ENCODE data around the gene BCAR1.
"Not testable (repeated sequence)": the region's sequence is repeated elsewhere in the genome, so short reads cannot be mapped to it uniquely, and the experiment has no call there.

Gene BCAR1

GRCh38 chr16:75225678-75226515 lies 25.5 kb downstream of the BCAR1 start:
- FAIRE-seq = no peak
- DNase-seq (ENCODE audit: low spot score) = no peak

GRCh38 chr16:75225092-75225491 lies 26.3 kb downstream of the BCAR1 start:
- no peak for FAIRE-seq
- DNase-seq (ENCODE audit: low spot score) = no peak

DNA sequence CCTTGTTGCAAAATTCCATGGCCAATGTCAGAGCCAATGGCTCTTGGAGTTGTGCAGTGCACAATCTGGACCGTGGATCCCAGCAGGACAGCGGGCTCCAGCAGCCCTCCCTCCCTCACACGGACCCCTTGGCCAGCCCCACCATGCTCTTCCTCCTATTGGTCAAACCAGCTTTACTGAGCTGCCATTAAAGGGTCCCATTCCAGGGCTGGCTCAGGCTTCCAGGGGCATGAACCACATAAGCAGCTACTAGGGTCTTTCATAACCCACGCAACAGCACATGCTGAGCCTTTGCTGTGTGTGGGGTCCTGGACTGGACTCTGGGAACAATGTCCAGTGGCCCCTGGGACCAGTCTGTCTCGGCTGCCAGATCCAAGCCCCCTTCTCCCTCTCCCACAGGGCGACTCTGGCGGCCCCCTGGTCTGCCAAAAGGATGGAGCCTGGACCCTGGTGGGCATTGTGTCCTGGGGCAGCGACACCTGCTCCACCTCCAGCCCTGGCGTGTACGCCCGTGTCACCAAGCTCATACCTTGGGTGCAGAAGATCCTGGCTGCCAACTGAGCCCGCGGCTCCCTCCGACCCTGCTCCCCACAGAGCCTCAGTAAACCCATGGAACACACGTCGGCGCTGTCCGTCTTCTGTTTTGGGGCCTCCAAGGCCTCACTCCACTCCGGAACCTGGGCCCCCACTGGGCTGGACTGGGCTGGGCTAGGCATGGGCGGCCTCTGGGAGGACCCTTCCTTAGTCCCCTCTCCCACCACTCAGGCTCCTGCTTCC lies 26.9 kb downstream of the BCAR1 start:
- no peak for DNase-seq (ENCODE audit: low spot score)
- FAIRE-seq = no peak

- FAIRE-seq = not testable (repeated sequence)
Observed at GRCh38 chr16:75223129-75223528, 28.3 kb downstream of the BCAR1 start.

GRCh38 chr16:75222271-75222783 lies 29.1 kb downstream of the BCAR1 start:
- FAIRE-seq = no peak
- DNase-seq (ENCODE audit: low spot score) = no peak

More at GRCh38 chr16:75223129-75223528, 28.3 kb downstream of the BCAR1 start:
- DNase-seq (ENCODE audit: low spot score) = not testable (repeated sequence)

- no peak for FAIRE-seq
- DNase-seq (ENCODE audit: low spot score) = no peak
Observed at GRCh38 chr16:75219838-75220237, 31.6 kb downstream of the BCAR1 start.

GRCh38 chr16:75219088-75219487 lies 32.3 kb downstream of the BCAR1 start:
- DNase-seq (ENCODE audit: low spot score) (no peak), FAIRE-seq (no peak)

DNA sequence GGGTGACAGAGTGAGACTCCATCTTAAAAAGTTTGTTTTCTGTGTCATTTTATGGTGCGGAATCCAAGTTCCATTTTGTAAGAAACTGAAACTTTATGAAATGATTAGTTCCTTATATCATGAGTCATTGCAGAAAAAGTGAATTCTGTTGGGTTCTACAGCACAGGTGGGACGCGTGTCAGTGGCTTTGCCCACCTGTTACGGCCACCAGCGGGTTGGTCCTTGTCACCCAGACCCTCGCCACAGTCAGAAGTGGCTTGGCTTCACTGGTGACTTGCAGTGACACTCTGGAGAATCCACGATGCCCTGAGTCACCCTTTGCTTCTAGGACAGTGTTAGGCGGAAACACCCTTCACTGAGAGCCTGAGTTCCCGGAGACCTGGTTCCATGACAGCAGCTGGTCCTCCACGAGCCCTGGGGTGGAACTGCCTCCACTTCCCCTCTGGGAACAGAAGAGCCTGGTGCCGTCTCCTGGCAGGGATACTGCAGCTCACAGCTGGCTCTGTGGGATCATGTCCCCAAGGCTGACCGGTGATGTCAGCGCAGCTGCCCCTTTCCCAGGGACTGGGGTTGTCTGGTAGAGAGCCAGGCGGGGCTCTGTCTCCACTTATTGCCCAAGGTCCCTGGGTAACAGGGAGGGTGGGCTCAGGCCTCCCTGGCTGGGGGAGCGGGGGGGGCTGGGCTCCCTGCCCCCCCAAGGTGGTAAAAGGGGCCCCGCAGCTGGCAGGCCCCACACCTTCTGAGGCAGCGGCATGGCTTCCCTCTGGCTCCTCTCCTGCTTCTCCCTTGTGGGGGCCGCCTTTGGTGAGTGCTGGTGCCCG lies 33.0 kb downstream of the BCAR1 start, which contains the start of gene CTRB1:
Gene CTRB1, plus strand, starts transcription at position 733 of the 821 bp plus-strand sequence. Its CDS starts 20 bp downstream, at position 753.
- FAIRE-seq (no peak), DNase-seq (ENCODE audit: low spot score) (no peak)

- DNase-seq (ENCODE audit: low spot score) (no peak), FAIRE-seq (no peak)
Observed at GRCh38 chr16:75217389-75217851, 34.0 kb downstream of the BCAR1 start.

DNA sequence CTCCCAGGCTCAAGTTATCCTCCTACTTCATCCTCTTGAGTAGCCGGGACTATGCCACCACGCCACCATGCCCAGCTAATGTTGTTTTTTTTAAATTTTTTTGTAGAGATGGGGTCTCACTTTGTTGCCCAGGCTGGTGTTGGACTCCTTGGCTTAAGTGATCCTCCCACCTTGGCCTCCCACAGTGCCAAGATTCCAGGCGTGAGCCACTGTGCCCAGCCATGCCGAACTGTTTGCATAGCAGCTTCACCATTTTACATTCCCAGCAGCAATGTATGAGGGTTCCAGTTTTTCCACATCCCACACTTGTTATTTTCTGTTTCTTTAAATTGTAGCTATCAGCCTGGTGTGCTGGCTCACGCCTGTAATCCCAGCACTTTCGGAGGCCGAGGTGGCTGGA lies 34.8 kb downstream of the BCAR1 start:
- DNase-seq (ENCODE audit: low spot score) = no peak
- FAIRE-seq = no peak

GRCh38 chr16:75216127-75216526 lies 35.3 kb downstream of the BCAR1 start:
- DNase-seq (ENCODE audit: low spot score) (no peak), FAIRE-seq (no peak)

- FAIRE-seq; DNase-seq (ENCODE audit: low spot score): not testable (repeated sequence)
Observed at GRCh38 chr16:75211286-75211685, 40.1 kb downstream of the BCAR1 start.

- FAIRE-seq (no peak), DNase-seq (ENCODE audit: low spot score) (no peak)
Observed at GRCh38 chr16:75209944-75210343, 41.5 kb downstream of the BCAR1 start.

DNA sequence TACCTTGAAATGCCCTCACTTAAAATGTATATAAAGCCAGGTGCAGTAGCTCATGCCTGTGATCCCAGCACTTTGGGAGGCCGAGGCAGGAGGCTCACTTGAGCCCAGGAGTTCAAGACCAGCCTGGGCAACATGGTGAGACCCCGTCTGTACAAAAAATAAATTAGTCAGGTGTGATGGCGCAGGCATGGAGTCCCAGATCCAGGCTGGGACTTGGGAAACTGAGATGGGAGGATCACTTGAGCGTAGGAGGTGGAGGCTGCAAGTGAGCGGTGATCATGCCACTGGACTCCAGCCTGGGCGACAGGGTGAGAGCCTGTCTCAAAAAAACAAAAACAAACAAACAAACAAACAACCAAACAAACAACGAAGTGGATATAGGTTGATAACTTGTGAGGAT lies 41.9 kb downstream of the BCAR1 start:
- not testable (repeated sequence) for DNase-seq (ENCODE audit: low spot score); FAIRE-seq

- DNase-seq (ENCODE audit: low spot score) (no peak), FAIRE-seq (no peak)
Observed at GRCh38 chr16:75208861-75209505, 42.4 kb downstream of the BCAR1 start.

GRCh38 chr16:75208242-75208825 lies 43.1 kb downstream of the BCAR1 start:
- no peak for FAIRE-seq
- DNase-seq (ENCODE audit: low spot score) = no peak

DNA sequence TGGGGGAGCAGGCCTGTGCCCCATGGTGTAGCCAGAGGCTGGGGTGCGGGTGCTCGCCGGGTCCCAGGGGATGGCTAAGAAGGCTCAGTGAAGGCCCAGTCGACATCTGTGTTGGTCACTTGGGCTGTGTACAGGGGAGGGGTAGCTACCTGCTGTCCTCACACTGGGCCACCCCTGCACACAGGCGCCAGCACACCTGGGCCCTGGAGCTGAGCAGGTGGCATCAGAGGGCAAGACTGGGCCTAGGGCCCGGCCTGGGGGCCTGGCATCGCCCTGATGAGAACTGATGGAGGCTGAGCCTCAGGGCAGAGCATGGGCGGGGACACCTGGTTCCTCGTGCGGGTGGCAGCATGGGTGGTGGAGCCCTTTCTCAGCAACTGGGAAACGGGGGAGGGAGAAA lies 43.6 kb downstream of the BCAR1 start:
- no peak for DNase-seq (ENCODE audit: low spot score)
- FAIRE-seq = no peak

- DNase-seq (ENCODE audit: low spot score) (no peak), FAIRE-seq (no peak)
Observed at GRCh38 chr16:75206749-75207451, 44.5 kb downstream of the BCAR1 start, which contains the start of gene CTRB2. Gene CTRB2 (minus strand): TSS chr16:75207161. CDS start chr16:75207141, 20 bp downstream.

- FAIRE-seq; DNase-seq (ENCODE audit: low spot score): not testable (repeated sequence)
Observed at GRCh38 chr16:75205961-75206748, 45.3 kb downstream of the BCAR1 start.
